GM21786 (cell line): ENCODE measurements around the gene SCRN3.
"Not testable (repeated sequence)": the region's sequence is repeated elsewhere in the genome, so short reads cannot be mapped to it uniquely, and the experiment has no call there.

ENCODE experiments used
- ATAC-seq: cut with Tn5 transposase; IDR thresholded peaks from one replicate; pipeline ENCODE4 v1.9.1; 2021; ENCODE audit not compliant: unreplicated experiment

Gene SCRN3

GRCh38 chr2:174400853-174401252, 5.3 kb downstream of the SCRN3 start:
- no peak for ATAC-seq

- no peak for ATAC-seq
Measured at GRCh38 chr2:174403628-174404027, 8.1 kb downstream of the SCRN3 start.

- not testable (repeated sequence) for ATAC-seq
Measured at GRCh38 chr2:174410039-174410438, 14.5 kb downstream of the SCRN3 start.

DNA sequence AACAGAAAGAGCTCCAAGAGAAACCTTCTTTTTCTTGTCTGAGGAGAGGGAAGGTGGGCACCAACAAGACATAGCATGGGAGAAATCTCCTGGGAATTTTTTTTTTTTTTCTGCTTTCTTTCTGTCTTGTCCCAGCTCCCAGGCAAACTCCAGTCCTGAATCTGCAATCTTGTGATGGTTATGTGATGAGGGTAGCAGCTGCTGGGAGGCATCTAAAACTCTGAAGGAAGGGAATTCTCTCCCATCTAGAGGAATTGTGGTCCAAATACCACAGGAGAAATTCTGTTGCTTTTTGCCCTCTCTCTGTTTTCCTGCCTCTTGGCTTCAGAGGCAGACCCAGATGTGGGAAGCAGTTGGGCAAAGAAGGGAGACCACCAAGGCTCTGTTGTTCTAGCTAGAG, 16.7 kb downstream of the SCRN3 start:
- ATAC-seq: no peak

DNA sequence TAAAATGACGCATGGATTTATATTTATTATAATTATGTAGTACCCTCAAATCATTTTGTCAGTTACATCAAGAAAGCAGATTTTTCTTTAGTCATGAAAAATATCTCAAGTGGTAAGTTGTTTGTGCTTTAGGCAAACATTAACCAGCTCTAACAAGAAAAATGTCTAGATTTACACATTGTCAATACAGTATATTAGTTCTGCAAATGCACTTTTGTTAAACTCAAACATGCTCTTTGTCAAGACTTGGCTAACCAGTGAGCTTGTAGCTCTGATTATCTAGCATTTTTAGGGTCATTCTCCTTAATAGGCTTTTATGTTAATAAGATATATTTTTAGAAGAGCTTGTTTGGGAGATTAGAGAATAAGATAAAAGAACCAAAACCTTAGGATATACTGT, 32.7 kb downstream of the SCRN3 start:
- ATAC-seq: no peak

DNA sequence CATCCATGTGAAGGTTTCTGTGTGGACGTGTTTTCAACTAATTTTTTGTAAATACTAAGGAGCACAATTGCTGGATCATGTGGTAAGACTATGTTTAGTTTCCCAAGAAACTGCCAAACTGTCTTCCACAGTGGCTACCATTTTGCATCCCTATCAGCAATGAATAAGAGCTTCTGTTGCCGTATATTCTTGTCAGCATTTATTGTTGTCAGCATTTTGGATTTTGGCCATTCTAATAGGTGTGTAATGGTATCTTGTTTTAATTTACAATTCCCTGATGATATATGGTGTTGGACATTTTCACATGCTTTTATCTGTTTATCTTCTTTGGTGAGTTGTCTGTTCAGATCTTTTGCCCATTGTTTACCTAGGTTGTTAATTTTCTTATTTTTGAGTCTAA, 34.5 kb downstream of the SCRN3 start:
- no peak for ATAC-seq

- no peak for ATAC-seq
Measured at GRCh38 chr2:174431902-174432301, 36.4 kb downstream of the SCRN3 start.

DNA sequence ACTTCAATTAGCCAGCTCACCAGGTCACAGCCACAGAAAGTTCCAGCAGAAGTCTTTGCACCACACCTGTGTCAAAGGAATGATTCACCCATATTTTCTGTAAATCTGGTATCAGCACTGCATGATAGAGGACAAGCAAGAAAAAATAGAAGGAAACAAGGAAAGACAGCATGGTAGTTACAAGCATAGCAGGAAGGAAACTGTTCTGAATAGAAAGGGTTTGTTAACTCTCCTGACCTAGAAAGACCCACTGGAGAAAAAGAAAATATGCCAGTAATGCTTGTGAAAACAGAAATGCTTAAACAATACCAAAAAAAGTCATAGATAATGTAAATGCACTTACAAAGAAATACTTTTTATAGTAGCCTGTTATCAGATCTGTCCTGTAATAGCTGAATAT, 40.8 kb downstream of the SCRN3 start:
- ATAC-seq: no peak

DNA sequence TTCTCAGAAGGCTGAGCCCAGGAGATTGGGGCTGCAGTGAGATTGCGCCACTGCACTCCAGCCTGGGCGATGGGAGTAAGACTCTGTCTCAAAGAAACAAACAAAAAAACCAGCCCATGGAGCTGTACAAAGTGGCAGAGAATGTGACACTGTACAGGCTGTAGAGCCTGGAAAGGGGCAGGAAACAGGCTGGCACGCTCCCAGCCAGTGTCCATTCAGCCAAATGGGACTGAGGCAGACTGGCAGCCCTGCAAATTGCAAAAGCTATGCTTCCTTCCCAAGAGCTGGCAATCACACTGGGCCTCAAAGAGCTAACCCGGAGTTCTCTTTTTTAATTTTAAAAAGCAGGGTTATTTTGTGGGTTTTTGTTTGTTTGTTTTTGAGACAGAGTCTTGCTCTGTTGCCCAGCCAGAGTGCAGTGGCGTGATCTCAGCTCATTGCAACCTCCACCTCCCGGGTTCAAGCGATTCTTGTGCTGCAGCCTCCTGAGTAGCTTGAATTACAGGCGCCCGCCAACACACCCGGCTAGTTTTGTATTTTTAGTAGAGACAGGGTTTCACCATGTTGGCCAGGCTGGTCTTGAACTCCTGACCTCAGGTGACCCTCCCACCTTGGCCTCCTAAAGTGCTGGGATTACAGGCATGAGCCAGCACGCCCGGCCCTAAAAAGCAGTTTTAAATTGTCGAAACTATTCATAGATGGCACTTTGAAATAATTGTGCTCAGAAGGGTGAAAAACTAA, 42.8 kb downstream of the SCRN3 start:
- no peak for ATAC-seq

GRCh38 chr2:174439323-174439722, 43.8 kb downstream of the SCRN3 start:
- ATAC-seq: no peak

GRCh38 chr2:174439950-174440349, 44.4 kb downstream of the SCRN3 start:
- no peak for ATAC-seq

DNA sequence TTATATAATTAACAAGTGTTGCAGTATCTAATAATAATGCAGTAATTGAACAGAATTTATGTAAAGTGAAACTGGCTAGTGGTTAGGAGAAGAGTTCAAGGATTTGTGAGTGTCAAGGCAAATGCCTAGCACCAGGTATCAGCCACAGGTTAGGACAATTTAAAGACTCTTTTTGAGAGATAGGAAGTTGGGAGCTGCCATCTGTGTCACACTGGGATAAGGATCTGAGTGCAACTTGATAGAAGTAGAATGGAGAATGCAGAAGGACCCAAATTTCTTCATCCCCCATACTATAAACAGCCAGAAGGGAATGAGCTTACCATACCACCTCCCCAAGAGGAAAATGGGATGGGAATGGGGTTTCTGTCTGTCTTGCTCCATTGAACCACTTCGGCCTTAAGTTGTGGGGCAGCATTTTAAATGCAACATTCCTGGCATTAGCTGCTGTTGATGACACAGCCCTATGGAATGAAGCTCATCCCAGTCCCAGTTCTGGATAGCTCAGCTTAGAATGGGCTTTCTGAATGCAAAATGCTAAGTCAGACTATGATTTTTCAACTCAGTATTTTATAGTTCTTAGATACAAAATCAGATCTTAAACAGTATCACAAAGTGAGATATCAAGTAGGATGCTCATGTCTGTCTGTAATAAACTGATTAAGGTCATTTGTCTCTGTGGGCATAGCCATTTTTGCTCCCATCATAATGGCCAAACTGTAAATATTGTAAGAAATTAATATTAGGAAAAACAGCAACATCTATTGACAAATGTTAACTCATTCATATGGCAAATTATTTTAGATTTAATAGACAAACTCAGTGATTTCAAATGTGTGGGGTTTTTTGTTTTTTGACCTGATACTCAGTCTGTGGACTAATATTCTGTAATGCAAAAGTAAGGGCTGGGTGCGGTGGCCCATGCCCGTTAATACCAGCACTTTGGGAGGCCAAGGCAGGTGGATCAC, 47.3 kb downstream of the SCRN3 start:
- no peak for ATAC-seq

DNA sequence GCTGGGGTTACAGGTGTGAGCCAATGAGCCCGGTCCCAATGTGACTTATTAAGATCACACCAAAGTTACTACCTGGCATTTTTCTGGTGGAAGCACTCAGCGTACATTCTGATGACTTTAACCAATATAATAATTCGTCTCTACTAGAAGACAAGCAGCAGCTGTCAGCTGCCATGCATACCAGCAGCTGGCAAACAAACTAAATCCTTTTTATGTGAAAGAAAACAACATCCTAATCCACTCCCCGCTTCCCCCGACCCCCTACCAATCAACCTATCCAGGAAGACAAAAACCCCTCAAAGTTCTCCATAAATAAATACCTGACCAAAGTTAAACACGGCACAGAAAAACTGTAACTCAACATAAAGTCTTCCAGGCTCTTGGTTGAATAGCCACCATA, 49.2 kb downstream of the SCRN3 start:
- ATAC-seq: no peak

- no peak for ATAC-seq
Measured at GRCh38 chr2:174445248-174445647, 49.7 kb downstream of the SCRN3 start.

DNA sequence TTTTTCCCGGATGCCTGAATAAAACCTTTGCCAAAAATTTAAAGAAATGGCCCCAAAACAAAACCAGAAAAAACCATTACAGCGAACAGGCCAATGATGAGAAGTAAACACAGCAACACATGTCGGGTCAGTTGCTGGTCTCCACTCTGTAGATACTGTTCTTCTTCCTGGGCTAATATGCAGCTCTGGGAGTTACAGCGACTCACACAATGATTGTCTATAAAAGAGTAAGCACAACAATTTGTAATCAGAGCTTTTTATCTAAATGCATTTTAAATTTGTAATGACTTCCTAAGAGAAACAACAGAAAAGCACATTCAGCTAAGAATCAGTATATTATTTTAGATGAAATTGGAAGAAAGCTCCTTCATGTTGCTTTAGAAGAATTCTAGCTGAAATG, 51.0 kb downstream of the SCRN3 start:
- ATAC-seq: no peak

GRCh38 chr2:174449033-174449432, 53.5 kb downstream of the SCRN3 start:
- no peak for ATAC-seq

DNA sequence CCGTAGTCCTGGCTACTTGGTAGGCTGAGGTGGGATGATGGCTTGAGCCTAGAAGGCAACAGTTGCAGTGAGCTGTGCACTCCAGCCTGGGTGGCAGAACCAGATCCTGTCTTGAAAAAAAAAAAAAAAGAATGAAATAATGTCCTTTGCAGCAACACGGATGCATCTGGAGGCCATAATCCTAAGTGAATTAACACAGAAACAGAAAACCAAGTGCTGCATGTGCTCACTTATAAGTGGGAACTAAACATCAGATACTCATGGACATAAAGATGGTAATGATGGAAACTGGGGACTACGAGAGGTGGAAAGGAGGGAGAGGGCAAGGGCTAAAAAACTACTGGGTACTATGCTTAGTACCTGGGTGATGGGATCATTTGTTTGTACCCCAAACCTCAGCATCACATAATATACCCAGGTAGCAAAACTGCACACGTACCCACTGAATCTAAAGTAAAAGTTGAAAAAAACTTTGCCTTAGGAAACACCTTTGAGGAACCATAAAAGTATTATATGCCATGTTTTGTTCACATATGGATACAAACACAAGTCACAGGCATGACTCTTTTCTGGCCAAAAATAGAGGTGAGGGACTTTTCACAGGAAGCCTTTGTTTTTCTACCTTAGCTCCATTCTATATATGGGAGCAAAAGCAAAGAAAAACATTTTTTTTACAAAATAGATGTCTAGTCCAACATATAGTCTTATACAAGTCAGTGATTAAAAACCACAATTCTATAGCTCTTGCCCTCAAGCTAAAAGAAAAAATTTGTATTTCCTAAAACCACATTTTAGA, 54.7 kb downstream of the SCRN3 start:
- ATAC-seq: no peak

GRCh38 chr2:174454566-174454965, 59.0 kb downstream of the SCRN3 start:
- ATAC-seq: no peak

GRCh38 chr2:174461221-174461620, 65.7 kb downstream of the SCRN3 start:
- ATAC-seq: no peak

DNA sequence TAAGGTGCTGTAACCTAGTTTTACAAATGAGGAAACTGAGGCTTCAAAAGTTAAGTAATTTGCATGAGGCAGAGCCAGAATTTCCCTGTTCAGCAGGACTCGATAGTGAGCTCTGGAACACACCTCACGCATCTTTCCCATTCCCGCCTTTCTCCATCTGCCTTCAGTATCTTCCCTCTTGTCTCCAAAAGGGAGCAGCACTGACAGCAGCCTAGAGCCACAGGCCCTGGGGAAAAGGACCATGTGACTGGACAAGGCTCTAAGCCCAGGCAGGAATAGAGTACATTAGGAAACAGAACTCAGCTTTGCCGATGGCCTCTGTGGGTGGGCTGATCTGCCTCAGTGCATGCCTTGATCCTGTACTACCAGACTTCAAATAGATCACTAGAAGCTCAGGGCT, 69.8 kb downstream of the SCRN3 start:
- no peak for ATAC-seq

- ATAC-seq: no peak
Measured at GRCh38 chr2:174473796-174474195, 78.3 kb downstream of the SCRN3 start.
